ENCODE measurements around the gene HDAC8. TPM values are rescaled to one million over a fixed set of nuclear protein-coding genes. Genes with fewer than 3 reads are reported as not detected.
"Not testable (repeated sequence)": the region's sequence is repeated elsewhere in the genome, so short reads cannot be mapped to it uniquely, and the experiment has no call there.

HDAC8 gene
- total RNA-seq, 2 experiments from 2014 or later: 32.5 to 40.0 TPM

DNA sequence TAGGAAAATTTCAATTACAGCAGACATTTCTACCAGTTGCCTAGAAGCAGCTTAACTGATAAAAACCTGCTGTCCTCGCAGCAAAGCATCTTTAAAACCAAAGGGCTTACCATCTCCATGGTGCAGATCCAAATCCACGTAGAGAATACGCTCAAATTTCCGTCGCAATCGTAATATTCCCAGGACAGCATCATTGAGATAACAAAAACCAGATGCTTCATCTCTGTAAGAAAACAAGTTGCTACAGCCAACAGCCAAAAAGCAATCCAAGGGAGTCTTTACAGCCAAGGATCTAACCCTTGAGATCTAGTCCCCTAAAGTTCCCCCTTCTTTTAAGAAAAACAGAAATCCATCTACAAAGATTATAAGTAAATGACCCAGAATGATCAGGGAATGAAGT is 77.6 kb downstream of the HDAC8 start:
- peaks cover 16% of the 10 kb centered on the region for H3K4me1 ChIP-seq (ENCODE audit: insufficient read depth, low read length, poor library complexity, severe bottlenecking)
- POLR2A ChIA-PET: no interaction called here
- H3K9me2 ChIP-seq (ENCODE audit: insufficient read depth, low read length): no peaks in the 10 kb centered on the region
- no peak overlapping the region for H3K27ac ChIP-seq (ENCODE audit: low read depth, low read length, poor library complexity, severe bottlenecking)
- H3K36me3 ChIP-seq (ENCODE audit: insufficient read depth, low read length): peaks cover 6% of the 10 kb centered on the region; the same call in 1 of the 2 replicates
- CTCF ChIA-PET (ENCODE audit: unreplicated experiment): no interaction called here
- no TSS peak for BruUV-seq (replicated peaks)
- H3K4me3 ChIP-seq (ENCODE audit: low read depth, low read length, poor library complexity, severe bottlenecking): no peak overlapping the region
- no peaks in the 10 kb centered on the region for H3K79me2 ChIP-seq (ENCODE audit: insufficient read depth, low read depth, low read length)
- DNase-seq (ENCODE audit: low spot score): no peak
- H2AFZ ChIP-seq (ENCODE audit: low read length): no peak overlapping the region
- intact Hi-C loops (cut with micrococcal nuclease; ENCODE audit: unreplicated experiment): no loop called here
- H3K4me2 ChIP-seq (ENCODE audit: low read length): no peak overlapping the region
- TF ChIP-seq EZH2phosphoT487 (IDR thresholded peaks at IDR 0.05; ENCODE audit: borderline replicate concordance, low read depth, low read length): no peak
- TF ChIP-seq, protein P1, sequence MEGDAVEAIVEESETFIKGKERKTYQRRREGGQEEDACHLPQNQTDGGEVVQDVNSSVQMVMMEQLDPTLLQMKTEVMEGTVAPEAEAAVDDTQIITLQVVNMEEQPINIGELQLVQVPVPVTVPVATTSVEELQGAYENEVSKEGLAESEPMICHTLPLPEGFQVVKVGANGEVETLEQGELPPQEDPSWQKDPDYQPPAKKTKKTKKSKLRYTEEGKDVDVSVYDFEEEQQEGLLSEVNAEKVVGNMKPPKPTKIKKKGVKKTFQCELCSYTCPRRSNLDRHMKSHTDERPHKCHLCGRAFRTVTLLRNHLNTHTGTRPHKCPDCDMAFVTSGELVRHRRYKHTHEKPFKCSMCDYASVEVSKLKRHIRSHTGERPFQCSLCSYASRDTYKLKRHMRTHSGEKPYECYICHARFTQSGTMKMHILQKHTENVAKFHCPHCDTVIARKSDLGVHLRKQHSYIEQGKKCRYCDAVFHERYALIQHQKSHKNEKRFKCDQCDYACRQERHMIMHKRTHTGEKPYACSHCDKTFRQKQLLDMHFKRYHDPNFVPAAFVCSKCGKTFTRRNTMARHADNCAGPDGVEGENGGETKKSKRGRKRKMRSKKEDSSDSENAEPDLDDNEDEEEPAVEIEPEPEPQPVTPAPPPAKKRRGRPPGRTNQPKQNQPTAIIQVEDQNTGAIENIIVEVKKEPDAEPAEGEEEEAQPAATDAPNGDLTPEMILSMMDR (conservative IDR thresholded peaks at IDR 0.05; ENCODE audit: low read length): no peak
- no peaks in the 10 kb centered on the region for H4K20me1 ChIP-seq (ENCODE audit: insufficient read depth, low read length)
- no peaks in the 10 kb centered on the region for H3K9me3 ChIP-seq (ENCODE audit: low read length)

DNA sequence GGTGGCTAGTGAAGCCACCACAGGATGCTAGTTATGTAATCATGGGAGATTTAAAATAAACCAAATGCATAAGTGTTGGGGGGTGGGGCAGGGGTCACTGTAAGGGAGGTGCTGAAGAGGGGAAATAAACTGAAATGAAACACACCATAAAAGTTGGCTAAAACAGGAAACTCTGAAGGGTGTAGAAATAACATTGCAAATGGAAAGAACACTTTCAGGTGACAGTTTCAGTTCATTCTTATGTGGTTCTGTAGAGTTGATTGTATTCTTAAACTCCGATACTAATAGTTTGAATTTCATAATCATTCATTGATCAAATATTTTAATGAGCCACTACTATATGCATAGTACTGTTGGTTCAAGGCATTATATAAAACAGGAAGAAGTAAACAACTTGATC is 80.1 kb downstream of the HDAC8 start:
- Histone ChIP-seq H3K79me2 (ENCODE audit: insufficient read depth, low read depth, low read length) (no peaks in the 10 kb centered on the region), H3K4me3 (ENCODE audit: low read depth, low read length, poor library complexity, severe bottlenecking) (no peak overlapping the region), H2AFZ (ENCODE audit: low read length) (no peak overlapping the region), H3K4me2 (ENCODE audit: low read length) (no peak overlapping the region; the same call in 1 of the 2 replicates), H4K20me1 (ENCODE audit: insufficient read depth, low read length) (no peaks in the 10 kb centered on the region), H3K9me3 (ENCODE audit: low read length) (no peaks in the 10 kb centered on the region), H3K27ac (ENCODE audit: low read depth, low read length, poor library complexity, severe bottlenecking) (no peak overlapping the region), H3K9me2 (ENCODE audit: insufficient read depth, low read length) (no peaks in the 10 kb centered on the region), H3K36me3 (ENCODE audit: insufficient read depth, low read length) (peaks cover 14% of the 10 kb centered on the region), H3K4me1 (ENCODE audit: insufficient read depth, low read length, poor library complexity, severe bottlenecking) (peaks cover 10% of the 10 kb centered on the region)
- intact Hi-C loops (cut with micrococcal nuclease; ENCODE audit: unreplicated experiment): no loop called here
- no TSS peak for BruUV-seq (replicated peaks)
- TF ChIP-seq, protein P1 (conservative IDR thresholded peaks at IDR 0.05; ENCODE audit: low read length): no peak
- TF ChIP-seq EZH2phosphoT487 (IDR thresholded peaks at IDR 0.05; ENCODE audit: borderline replicate concordance, low read depth, low read length): no peak
- POLR2A ChIA-PET: no interaction called here
- CTCF ChIA-PET (ENCODE audit: unreplicated experiment): no interaction called here
- peak; percentile 15 for DNase-seq (ENCODE audit: low spot score)

DNA sequence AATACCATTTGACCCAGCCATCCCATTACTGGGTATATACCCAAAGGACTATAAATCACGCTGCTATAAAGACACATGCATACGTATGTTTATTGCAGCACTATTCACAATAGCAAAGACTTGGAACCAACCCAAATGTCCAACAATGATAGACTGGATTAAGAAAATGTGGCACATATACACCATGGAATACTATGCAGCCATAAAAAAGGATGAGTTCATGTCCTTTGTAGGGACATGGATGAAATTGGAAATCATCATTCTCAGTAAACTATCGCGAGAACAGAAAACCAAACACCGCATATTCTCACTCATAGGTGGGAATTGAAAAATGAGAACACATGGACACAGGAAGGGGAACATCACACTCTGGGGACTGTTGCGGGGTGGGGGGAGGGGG is 82.4 kb downstream of the HDAC8 start:
- H3K79me2 ChIP-seq (ENCODE audit: insufficient read depth, low read depth, low read length); H2AFZ ChIP-seq (ENCODE audit: low read length); intact Hi-C loops (cut with micrococcal nuclease; ENCODE audit: unreplicated experiment); DNase-seq (ENCODE audit: low spot score); H3K4me1 ChIP-seq (ENCODE audit: insufficient read depth, low read length, poor library complexity, severe bottlenecking); H3K4me3 ChIP-seq (ENCODE audit: low read depth, low read length, poor library complexity, severe bottlenecking); H3K9me3 ChIP-seq (ENCODE audit: low read length); H4K20me1 ChIP-seq (ENCODE audit: insufficient read depth, low read length); H3K27ac ChIP-seq (ENCODE audit: low read depth, low read length, poor library complexity, severe bottlenecking); POLR2A ChIA-PET; CTCF ChIA-PET (ENCODE audit: unreplicated experiment); BruUV-seq (replicated peaks); H3K9me2 ChIP-seq (ENCODE audit: insufficient read depth, low read length); H3K4me2 ChIP-seq (ENCODE audit: low read length): not testable (repeated sequence)
- H3K36me3 ChIP-seq (ENCODE audit: insufficient read depth, low read length): peaks cover 14% of the 10 kb centered on the region

All from OCI-LY7 (cell line).